Stromal cell of bone marrow (primary cell): Measurements from ENCODE around the gene USP5.
"Not testable (repeated sequence)": the region's sequence is repeated elsewhere in the genome, so short reads cannot be mapped to it uniquely, and the experiment has no call there.

Experiments
- DNase-seq: peaks from one replicate; pipeline ENCODE4 v3.0.0-alpha.2; 2012; ENCODE audit warnings: low read depth

The USP5 gene

DNA sequence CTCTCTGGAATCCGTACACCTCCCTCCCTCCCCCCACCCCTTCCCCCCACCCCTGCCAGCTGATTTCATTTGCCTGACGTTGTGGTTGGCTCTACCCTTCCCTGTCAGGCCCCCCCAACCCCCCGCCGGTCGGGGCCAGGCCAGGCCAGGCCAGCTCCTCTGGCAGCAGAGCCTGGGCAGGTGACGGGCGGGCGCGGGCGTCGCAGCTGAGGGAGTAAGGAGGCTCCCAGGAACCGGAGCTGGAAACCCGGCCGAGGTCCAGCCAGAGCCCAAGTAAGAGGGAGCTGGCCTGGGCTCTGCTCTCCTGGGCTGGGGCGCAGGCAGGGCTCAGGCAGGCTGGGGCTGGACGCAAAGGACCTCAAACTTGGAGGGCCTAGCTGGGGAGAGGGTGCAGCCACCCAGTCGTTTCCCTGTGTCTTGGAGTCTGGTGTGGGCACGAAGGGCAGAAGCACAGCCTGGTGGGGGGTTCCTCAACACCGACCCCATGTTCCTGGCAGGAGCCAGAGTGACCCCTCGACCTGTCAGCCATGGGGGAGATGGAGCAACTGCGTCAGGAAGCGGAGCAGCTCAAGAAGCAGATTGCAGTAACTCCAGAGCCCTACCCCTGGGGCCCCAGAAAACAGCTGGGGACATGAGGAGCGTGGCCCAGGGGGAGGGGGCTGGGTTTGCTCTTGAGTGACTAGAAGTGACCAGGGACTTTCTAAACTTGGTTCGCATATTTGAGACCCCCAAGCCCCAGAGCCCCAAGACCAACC is 11.0 kb upstream of the USP5 start, which contains the start of gene GNB3:
Gene GNB3, plus strand, starts transcription at position 165 of the 755 bp plus-strand sequence. Its CDS starts 363 bp downstream, at position 528.
- DNase-seq = no peak

DNA sequence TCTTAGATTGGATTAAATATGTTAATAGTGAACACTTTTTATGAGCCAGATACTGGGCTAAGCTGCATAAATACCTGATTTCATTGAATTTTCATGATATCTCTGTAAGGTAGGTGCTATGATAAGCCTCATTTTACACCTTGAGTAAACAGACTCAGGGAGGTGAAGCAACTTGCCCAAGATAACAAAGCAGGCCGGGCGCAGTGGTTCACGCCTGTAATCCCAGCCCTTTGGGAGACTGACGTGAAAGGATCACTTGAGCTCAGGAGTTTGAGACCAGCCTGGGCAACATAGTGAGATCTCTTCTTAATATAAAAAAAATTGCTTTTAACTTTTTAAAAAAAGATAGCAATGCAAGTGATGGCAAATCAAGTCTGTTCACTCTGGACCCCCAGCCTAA is 9.9 kb upstream of the USP5 start:
- no peak for DNase-seq

DNA sequence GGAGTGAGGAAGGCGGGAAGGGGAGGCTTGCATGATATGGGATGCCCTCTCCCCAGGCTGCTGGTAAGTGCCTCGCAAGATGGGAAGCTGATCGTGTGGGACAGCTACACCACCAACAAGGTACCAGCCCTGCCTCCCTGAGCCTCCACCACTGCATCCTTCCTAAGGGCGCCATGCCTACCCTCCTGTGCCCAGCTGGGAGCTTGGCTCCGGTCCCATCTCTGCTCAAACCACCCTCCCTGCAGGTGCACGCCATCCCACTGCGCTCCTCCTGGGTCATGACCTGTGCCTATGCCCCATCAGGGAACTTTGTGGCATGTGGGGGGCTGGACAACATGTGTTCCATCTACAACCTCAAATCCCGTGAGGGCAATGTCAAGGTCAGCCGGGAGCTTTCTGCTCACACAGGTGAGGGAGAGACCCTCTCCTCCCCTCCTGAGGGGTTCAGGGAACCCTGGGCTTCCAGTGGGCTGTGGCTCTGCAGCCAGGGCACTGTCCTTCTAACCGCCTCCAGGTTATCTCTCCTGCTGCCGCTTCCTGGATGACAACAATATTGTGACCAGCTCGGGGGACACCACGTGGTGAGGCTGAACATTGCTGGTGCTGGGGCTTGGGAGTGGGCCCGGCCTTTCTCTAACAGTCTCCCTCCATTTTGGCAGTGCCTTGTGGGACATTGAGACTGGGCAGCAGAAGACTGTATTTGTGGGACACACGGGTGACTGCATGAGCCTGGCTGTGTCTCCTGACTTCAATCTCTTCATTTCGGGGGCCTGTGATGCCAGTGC is 8.6 kb upstream of the USP5 start:
- no peak for DNase-seq

DNA sequence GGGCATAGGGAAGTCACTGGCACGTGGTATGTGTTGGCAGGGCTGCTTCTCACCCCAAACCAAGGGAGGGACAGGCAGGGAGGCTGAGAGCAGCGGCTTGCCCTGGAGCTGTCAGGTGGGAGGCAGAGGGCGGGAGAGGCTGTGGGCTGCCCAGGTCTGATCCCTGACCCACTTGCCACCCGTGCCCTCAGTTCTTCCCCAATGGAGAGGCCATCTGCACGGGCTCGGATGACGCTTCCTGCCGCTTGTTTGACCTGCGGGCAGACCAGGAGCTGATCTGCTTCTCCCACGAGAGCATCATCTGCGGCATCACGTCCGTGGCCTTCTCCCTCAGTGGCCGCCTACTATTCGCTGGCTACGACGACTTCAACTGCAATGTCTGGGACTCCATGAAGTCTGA is 6.6 kb upstream of the USP5 start:
- DNase-seq = no peak

DNA sequence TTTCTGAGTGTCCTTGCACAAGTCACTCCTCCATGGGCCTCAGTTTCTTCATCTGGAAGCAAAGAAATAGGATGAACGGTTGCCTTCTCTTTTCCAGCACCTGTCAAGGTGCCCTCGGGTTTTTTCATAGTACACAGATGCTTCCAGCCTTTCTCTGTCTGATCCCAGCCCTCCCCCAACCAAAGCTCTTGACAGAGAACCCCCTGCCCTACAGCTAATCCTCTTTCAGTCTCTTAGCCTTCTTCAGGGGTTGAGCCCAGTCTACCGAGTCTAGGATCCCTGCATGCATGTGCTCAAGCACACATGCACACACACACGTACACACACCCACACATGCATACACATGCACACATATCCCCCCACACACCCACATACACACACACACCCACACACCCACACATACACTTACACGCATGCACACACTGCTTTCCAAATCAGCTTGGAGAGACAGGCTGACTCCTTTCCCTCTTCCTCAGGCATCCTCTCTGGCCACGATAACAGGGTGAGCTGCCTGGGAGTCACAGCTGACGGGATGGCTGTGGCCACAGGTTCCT is 5.6 kb upstream of the USP5 start:
- no peak for DNase-seq

DNA sequence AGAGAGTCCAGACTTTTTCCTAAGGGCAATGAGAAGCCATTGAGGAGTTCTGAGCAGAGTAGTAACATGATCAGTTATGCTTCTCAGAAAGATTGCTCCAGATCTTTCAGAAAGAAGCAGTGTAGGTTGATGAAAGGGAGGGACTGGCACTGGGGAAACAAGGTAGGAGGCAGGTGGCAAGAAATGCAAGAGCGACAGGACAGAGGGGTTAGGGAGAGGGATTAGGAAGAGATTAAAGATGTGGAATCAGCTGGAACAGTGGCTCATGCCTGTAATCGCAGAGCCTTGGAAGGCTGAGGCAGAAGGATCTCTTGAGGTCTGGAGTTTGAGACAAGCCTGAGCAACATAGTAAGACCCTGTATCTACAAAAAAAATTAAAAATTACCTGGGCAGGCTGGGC is 4.3 kb upstream of the USP5 start:
- no peak for DNase-seq

DNA sequence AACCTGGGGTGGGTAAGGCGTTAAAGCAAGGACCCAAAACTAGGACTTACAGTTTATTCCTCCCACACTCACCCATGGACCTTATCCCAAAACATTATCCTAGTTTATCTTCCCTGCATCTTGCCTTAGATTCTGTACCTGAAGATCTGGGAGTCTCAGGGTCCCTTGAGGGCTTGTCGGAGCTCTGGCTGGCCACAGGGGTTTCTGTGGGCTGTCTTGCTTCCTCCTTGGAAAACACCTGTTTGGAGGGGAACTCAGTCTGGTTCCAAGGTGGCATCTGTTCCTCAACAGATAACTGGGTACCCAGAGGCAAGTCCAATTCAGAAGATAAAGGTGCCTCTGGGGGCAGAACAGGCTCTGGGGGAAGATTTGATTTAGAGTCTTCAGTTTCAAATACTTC is 2.5 kb upstream of the USP5 start:
- no peak for DNase-seq

DNA sequence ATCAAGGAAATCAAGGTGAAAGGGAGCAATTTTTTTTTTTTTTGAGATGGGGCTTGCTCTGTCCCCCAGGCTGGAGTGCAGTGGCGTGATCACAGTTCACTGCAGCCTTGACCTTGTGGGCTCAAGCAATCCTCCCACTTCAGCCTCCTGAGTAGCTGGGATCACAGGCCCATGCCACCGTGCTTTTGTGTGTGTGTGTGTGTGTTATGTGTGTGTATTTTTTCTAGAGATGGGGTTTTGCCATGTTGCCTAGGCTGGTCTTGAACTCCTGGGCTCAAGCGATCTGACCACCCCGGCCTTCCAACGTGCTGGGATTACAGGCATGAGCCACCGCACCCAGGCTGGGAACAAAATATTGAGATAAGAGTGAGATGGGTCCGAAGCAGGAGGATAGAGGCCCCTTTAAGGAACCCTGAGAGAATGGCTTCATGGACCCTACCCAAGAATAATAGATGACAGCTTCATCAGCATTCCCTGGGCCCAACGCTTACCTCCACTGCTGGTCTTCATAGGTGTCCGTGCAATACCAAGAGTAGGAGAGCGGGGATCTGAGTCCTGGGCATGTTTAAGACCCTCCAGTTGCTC is 1.9 kb upstream of the USP5 start:
- DNase-seq = no peak

DNA sequence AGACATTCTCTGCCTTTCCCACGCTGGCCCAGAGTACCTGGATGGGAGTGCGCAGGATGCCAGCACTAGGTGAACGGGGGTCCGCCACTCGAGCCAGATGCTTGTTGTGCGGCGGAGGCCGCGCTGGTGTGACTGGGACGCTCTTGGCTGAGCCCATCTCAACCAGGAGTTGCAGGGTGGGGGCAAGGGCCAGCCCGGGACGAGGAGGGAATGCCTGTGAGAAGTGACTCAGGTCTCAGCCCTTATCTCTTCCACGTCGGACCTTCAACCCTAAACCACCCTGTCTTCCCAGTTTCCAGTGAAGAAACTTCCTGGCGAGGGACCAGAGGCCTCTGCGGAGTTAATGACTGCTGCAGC is 1.2 kb upstream of the USP5 start:
- no peak for DNase-seq

DNA sequence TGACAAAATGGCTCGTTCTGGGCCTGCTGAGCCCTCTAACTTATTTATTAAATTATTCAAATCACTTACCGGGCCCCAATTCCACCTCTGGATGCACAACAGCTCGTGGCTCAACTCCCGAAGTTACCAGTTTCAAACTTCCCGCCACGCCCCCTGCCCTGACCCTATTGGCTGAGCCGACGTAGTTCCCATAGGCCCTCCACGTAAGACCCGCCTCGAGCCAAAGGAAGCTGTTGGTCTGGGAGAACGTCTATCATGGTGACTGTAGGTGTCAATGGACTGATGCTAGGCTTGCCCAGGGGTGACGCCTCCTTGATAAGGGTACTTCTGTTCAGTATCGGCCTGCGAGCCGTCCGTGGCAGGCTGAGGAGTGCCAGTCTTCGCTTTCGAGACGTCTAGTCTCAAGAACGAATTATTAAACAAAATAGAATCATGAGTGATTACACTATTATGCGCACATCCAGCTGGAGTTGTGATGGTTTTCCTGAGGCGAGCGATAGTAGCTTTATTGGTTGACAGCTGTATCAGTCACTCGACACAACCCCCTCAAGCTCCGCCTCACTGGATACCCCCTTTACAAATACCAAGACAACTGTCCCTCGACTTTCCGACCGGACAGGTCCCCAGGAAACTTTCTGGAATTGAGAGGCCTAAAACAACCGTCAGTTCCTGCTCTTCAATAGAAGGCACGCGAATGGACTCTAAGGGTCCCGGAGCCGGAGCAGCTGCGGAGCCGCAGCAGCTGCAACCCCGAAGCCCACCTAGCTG is 613 bp upstream of the USP5 start, which contains the start of gene CDCA3:
Gene CDCA3, minus strand, starts transcription at position 134 of the 768 bp plus-strand sequence. CDS start 334 bp downstream, outside the sequence.
- peak; percentile 98 for DNase-seq

DNA sequence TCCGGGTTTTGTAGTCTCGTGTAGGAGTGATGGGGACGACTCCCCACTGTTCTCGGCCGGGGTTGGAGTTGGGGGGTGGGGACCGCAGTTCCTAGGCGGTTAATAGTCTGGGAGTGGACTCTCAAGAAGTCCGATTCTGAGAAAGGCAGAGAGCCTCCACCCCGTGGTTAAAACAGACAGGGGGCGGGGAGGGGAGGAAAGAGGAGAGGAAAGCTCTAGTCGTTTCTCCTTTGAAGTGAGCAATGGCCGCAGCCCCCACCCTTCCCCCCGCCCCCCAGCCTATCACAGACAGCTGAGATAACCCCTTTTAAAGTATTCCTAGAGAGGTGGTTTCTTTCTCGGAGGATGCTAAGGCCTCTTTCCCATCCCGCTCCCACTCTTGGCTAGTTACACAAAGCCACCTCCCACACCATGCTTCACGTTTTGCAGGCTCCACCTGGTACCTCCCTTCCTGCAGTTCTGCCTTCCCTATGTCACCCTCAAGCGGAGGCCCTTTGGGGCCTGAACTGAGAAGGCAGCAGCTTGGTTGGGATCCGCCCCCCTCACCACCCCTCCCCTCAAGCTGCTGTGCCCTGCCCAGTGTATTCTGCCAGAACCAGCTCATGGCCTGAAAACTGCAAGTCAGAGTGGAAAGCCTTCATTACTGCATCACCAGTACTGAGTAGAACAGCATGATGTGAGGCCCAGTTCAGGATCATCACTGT is 853 bp downstream of the USP5 start:
- peak; percentile 83 for DNase-seq

DNA sequence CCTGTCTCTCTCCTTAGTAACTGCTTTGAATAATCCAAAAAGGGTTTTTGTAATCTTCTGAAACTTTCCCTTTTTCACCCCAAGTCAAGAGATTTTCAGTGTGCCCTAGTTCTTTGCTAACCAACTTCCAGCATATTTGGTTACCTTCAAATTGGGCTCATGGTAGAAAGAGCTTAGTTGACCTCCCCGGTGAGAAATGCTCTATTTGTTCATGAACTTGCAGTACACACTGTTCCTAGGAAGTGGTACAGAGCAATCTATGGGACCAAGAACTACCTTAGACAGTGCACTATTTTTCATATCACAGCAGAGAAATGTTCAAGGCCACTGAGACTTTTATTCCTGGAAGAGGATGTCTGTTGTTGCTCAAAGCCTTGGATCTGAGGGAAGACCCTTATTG is 1.7 kb downstream of the USP5 start:
- no peak for DNase-seq

DNA sequence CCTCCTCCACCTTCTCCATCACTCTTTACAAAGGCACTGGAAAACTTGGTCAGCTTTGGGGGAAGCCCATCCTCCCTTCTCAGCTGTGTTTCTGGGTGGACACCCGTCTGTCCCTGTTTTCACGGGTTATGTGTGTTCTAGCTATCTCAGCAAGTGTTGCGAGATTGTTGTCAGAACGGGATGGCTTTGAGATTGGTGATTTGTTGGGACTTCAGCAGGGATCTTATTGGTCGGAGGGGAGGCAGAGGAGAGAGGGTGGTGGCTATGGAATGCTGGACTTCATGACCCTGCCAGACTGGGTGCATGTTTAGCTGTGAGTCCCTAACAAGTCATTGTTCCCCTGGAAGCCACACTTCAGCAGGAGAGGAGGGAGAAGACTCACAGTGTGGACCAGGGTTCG is 2.1 kb downstream of the USP5 start:
- no peak for DNase-seq

DNA sequence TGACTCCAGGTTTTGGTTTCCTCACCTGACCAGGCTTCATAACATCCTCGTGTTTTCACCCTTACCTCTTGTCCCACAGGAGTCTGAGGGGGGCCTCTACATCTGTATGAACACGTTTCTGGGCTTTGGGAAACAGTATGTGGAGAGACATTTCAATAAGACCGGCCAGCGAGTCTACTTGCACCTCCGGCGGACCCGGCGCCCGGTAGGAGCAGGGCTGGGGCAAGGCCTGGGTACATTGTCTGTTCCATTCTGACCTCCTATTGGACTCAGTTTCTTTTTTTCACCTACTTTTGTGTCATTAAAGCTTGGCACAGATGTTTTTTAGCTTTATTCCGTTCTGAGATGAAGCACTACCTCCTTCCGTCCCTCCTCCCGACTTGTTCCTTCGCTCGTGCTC is 3.4 kb downstream of the USP5 start:
- no peak for DNase-seq

DNA sequence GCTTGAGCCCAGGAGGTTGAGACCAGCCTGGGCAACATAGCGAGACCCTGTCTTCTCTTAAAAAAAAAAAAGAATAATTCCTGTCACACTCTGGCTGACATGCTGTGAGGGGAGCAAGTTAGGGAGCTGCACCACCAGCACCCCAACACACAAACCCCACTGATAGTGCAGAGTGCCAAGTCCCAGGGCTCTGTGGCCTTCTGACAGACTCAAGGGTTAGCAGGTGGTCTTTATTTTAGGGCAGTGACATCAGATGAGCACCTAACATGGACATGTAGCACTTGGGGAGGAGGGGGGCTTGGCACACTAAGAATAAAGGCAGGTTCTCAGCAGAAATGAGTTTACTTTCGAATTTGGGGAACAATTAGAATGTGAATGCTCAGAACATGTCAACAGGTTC is 6.8 kb downstream of the USP5 start:
- DNase-seq = no peak

DNA sequence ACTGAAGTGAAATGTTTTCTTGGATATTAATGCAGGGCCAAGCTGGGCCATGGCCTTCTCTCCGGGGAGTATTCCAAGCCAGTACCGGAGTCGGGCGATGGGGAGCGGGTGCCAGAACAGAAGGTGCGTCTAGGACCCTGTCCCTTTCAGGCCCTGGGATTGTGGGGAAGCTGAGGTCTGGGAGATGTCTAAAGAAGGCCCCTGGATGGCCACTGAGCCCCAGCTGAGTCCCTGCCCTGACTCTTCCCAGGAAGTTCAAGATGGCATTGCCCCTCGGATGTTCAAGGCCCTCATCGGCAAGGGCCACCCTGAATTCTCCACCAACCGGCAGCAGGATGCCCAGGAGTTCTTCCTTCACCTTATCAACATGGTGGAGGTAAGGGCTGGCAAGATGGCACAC is 8.2 kb downstream of the USP5 start:
- DNase-seq = no peak

DNA sequence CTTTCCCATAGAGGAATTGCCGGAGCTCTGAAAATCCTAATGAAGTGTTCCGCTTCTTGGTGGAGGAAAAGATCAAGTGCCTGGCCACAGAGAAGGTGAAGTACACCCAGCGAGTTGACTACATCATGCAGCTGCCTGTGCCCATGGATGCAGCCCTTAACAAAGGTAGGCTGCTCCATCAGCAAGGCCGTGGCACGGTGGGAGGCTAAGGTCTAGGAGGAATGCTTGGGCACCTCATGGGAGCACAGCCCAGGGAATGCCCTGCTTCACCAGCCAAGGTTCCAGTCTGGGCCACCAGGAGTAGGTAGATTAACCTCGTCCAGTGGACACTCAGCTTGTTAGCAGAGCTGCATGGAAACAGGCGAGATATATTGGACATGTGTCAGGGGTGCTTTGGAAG is 9.0 kb downstream of the USP5 start:
- DNase-seq = no peak

DNA sequence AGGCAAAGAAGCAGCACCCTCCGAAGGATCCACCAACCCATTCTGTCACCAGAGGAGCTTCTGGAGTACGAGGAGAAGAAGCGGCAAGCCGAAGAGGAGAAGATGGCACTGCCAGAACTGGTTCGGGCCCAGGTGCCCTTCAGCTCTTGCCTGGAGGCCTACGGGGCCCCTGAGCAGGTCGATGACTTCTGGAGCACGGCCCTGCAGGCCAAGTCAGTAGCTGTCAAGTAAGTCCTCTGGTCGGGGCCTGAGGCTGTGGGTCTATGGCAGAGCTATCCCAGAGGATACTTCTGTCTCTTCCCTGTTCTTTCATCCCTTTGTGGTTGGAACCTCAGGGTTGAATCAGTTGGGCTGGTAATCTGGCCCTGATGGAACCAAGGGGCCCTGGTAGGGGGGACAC is 9.4 kb downstream of the USP5 start:
- DNase-seq = no peak

DNA sequence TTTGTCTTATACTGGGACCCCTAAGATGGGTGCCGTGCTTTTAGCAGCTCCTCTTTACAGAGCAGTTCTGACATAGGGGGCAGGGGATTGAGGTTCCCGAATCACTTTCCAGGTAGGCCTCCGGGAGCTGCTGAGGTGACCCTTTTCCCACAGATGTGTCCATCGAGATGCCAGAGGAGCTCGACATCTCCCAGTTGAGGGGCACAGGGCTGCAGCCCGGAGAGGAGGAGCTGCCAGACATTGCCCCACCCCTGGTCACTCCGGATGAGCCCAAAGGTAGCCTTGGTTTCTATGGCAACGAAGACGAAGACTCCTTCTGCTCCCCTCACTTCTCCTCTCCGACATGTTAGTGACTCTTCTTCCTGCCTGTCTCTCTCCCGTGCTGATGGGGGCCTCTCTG is 11.1 kb downstream of the USP5 start:
- DNase-seq = no peak

DNA sequence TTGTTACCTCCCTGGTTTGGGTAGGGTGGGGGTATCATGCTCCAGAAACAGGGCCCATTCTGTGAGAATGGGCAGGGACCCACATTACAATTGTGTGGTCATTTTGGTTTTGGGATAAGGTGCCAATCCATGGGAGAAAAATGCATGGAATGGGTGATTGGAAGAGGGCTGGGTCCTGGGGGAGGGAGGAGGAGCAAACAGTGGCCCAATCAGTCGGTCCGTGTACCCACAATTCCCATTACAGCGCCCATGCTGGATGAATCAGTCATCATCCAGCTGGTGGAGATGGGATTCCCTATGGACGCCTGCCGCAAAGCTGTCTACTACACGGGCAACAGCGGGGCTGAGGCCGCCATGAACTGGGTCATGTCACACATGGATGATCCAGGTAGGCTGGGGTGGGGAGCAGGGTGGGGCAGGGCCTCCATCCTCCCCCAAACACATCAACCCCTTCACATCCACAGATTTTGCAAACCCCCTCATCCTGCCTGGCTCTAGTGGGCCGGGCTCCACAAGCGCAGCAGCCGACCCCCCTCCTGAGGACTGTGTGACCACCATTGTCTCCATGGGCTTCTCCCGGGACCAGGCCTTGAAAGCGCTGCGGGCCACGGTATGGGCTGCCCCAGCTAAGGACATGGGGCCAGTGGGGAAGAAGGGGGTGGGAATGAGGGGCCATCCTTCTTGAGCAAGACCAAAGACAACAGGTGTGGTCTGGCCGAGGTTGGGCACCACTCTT is 11.8 kb downstream of the USP5 start:
- no peak for DNase-seq

DNA sequence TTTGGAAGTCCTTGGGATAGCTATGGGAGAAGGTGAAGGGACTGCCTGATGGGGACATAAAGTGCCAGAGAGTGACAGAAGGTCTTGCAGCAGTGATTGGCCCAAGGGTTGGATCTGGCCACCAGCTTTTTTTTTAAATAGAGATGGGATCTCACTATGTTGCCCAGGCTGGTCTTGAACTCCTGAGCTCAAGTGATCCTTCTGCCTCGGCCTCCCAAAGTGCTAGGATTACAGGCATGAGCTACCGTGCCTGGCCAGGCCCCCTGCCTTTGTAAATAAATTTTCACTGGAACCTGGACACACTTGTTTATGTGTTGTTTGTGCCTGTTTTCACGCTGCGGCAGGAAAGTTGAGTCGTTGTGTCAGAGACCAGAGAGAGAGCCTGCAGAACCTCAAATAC is 13.4 kb downstream of the USP5 start:
- DNase-seq = not testable (repeated sequence)
